ENCODE data around the gene EIF5B.

DNA sequence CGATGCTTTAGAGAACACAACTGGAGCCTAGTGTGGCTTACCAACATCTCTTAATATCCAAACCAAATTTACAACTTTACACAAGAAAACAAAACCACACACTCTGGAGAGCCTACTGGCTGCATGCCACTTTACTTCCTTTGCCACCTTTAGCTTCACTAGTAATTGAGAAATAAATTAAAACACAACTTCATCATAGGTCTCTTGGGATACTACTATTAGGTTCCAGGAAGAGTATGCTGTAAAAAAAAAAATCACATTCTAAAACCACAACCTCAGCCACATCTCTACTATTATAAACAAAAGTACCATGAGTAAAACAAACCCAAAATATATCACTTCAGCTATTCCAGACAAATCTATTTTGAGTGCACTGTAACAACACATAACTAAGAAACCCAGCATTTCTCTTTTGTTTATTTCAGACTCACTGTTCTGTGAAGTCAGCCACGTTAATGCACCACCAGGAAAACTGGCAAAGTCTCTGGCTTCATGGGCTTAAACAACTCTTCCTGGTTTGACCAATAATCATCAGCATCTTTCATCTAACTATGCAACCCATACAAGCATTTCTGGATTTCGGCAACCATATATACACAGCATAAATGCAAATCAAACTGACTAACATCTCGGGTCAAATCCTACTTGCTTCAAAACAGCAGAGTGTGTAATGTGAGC, 93.6 kb downstream of the EIF5B start:
- TF ChIP-seq, protein P1, sequence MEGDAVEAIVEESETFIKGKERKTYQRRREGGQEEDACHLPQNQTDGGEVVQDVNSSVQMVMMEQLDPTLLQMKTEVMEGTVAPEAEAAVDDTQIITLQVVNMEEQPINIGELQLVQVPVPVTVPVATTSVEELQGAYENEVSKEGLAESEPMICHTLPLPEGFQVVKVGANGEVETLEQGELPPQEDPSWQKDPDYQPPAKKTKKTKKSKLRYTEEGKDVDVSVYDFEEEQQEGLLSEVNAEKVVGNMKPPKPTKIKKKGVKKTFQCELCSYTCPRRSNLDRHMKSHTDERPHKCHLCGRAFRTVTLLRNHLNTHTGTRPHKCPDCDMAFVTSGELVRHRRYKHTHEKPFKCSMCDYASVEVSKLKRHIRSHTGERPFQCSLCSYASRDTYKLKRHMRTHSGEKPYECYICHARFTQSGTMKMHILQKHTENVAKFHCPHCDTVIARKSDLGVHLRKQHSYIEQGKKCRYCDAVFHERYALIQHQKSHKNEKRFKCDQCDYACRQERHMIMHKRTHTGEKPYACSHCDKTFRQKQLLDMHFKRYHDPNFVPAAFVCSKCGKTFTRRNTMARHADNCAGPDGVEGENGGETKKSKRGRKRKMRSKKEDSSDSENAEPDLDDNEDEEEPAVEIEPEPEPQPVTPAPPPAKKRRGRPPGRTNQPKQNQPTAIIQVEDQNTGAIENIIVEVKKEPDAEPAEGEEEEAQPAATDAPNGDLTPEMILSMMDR (IDR thresholded peaks at IDR 0.05) = no peak
- no peak for TF ChIP-seq POLR2A (IDR thresholded peaks at IDR 0.05)

All from tibial nerve (tissue), 3 donors.